ENCODE data around the gene RNF224. TPM values are rescaled to one million over a fixed set of nuclear protein-coding genes. Genes with fewer than 3 reads are reported as not detected.
A peak's percentile ranks its signal among the peaks of the same experiment; 100 is the strongest.

The RNF224 gene
- total and polyA plus RNA-seq, 2 of the 13 experiments (the other 11 are each of a cell fraction or from before 2014, with no cell fraction given): 0.09 TPM; not detected in 1

GRCh38 chr9:137221095-137221505 is 6.2 kb upstream of the RNF224 start (continued):
- TF ChIP-seq, protein P1, sequence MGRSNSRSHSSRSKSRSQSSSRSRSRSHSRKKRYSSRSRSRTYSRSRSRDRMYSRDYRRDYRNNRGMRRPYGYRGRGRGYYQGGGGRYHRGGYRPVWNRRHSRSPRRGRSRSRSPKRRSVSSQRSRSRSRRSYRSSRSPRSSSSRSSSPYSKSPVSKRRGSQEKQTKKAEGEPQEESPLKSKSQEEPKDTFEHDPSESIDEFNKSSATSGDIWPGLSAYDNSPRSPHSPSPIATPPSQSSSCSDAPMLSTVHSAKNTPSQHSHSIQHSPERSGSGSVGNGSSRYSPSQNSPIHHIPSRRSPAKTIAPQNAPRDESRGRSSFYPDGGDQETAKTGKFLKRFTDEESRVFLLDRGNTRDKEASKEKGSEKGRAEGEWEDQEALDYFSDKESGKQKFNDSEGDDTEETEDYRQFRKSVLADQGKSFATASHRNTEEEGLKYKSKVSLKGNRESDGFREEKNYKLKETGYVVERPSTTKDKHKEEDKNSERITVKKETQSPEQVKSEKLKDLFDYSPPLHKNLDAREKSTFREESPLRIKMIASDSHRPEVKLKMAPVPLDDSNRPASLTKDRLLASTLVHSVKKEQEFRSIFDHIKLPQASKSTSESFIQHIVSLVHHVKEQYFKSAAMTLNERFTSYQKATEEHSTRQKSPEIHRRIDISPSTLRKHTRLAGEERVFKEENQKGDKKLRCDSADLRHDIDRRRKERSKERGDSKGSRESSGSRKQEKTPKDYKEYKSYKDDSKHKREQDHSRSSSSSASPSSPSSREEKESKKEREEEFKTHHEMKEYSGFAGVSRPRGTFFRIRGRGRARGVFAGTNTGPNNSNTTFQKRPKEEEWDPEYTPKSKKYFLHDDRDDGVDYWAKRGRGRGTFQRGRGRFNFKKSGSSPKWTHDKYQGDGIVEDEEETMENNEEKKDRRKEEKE (IDR thresholded peaks at IDR 0.05): no peak
- TF ChIP-seq MAFF (IDR thresholded peaks at IDR 0.05; ENCODE audit: low read depth, low read length) (no peak), ZNF253 (CRISPR knock-in tag; IDR thresholded peaks at IDR 0.05; ENCODE audit: borderline replicate concordance) (no peak)

GRCh38 chr9:137221506-137222111 is 5.7 kb upstream of the RNF224 start:
- ChIA-PET CTCF (ENCODE audit: low intra/inter-chr PET ratio, low total read pairs) (no interaction called here), POLR2A (interaction anchor here (0.6 to 13.4 kb wide), 8 partner anchors 13 to 135 kb away, joined by 3 to 225 read pairs (median 24); partner anchors contain the start of genes MAN1B1, NDOR1, TMEM203 and TPRN)
- ATAC-seq (peak; percentile 2), FAIRE-seq (no peak), DNase-seq (ENCODE audit: low spot score) (no peak)
- Histone ChIP-seq H3K9ac (ENCODE audit: insufficient read depth, low read depth, low read length) (peak overlapping the region; percentile 57), H3K27me3 (ENCODE audit: control insufficient read depth in 1 of 2, insufficient read depth in 2 of 2, low read length in 2 of 2) (no peaks in the 10 kb centered on the region; a peak in 1 of 5 replicates), H3K79me2 (ENCODE audit: insufficient read depth, low read length) (peaks cover 3% of the 10 kb centered on the region), H3K9me3 (ENCODE audit: low read length) (no peaks in the 10 kb centered on the region), H2AFZ (ENCODE audit: low read length) (no peak overlapping the region), H3K36me3 (replicated peaks in 1 of 2; ENCODE audit: control insufficient read depth in 1 of 2, insufficient read depth in 2 of 2, low read length in 2 of 2) (no peaks in the 10 kb centered on the region), H3K4me1 (ENCODE audit: insufficient read depth, low read length) (peaks cover 62% of the 10 kb centered on the region), H4K20me1 (ENCODE audit: insufficient read depth, low read length) (peaks cover 4% of the 10 kb centered on the region; the same call in 1 of the 2 replicates), H3K27ac (ENCODE audit: extremely low read length, insufficient read depth, low read length) (peak overlapping the region; percentile 65), H3K4me3 (replicated peaks in 1 of 3; ENCODE audit: insufficient read depth in 1 of 3, low read depth in 2 of 3, low read length in 3 of 3) (peak overlapping the region; percentile 55 to 64 (median 59); a peak in 4 of 6 replicates), H3K4me2 (ENCODE audit: low read depth, low read length) (peak overlapping the region; percentile 56)
- BruUV-seq (replicated peaks): no TSS peak
- in situ Hi-C loops (cut with HindIII; ENCODE audit: extremely low pct_ligation_motif_present, low pct_unique_long_range_greater_than_20kb) (no loop called here), intact Hi-C loops (cut with micrococcal nuclease; ENCODE audit: unreplicated experiment) (loop anchor here (2.0 kb wide), 2 partner anchors 15 to 21 kb away; partner anchors contain the start of gene TPRN)
- no CpG with 5 or more reads among the region's 61 CpGs for WGBS (ENCODE audit: low lambda C conversion rate)
- TF ChIP-seq ZNF850 (CRISPR knock-in tag; conservative IDR thresholded peaks at IDR 0.05): no peak
- no peak for TF ChIP-seq ETV6 (CRISPR knock-in tag; conservative IDR thresholded peaks at IDR 0.05)
- peak; percentile 64 for TF ChIP-seq ZBTB2 (CRISPR knock-in tag; IDR thresholded peaks at IDR 0.05; ENCODE audit: low read depth)
- no peak for TF ChIP-seq ZNF75D (CRISPR knock-in tag; IDR thresholded peaks at IDR 0.05; ENCODE audit: borderline replicate concordance)
- peak; percentile 62 for TF ChIP-seq HNF4A (CRISPR knock-in tag; IDR thresholded peaks at IDR 0.05)
- no peak for TF ChIP-seq ZNF777 (CRISPR knock-in tag; IDR thresholded peaks at IDR 0.05)
- peak; percentile 72 for TF ChIP-seq RARA (CRISPR knock-in tag; IDR thresholded peaks at IDR 0.05)
- TF ChIP-seq NCOR1 (IDR thresholded peaks at IDR 0.05; ENCODE audit: borderline replicate concordance, low read length): no peak
- TF ChIP-seq PHF5A (CRISPR knock-in tag; IDR thresholded peaks at IDR 0.05; ENCODE audit: low read depth, unreplicated experiment): no peak
- peak; percentile 76; the same call in 1 of the 2 replicates for TF ChIP-seq ZNF281 (CRISPR knock-in tag; IDR thresholded peaks at IDR 0.05; ENCODE audit: borderline replicate concordance)
- no peak for TF ChIP-seq ASH2L (IDR thresholded peaks at IDR 0.05; ENCODE audit: insufficient read length, low read depth, low read length)
- TF ChIP-seq NFIB (CRISPR knock-in tag; IDR thresholded peaks at IDR 0.05; ENCODE audit: borderline replicate concordance): no peak
- TF ChIP-seq NR2F6 (IDR thresholded peaks at IDR 0.05): peak; percentile 90
- TF ChIP-seq NR2F6 (CRISPR knock-in tag; IDR thresholded peaks at IDR 0.05): peak; percentile 94
